ENCODE data around the gene ITGA1. TPM values are rescaled to one million over a fixed set of nuclear protein-coding genes. Genes with fewer than 3 reads are reported as not detected.

ITGA1 gene
- polyA plus RNA-seq, 1 donor (not counting 4 experiments of a cell fraction or from before 2014, with no cell fraction given): 1.4 TPM

- no peaks in the 10 kb centered on the region for H3K79me2 ChIP-seq (ENCODE audit: control insufficient read depth, insufficient read depth, low read length)
- no peaks in the 10 kb centered on the region for H3K9me3 ChIP-seq (ENCODE audit: control insufficient read depth, low read depth, low read length)
- TF ChIP-seq EZH2 (IDR thresholded peaks at IDR 0.05; ENCODE audit: low read length): no peak
- TF ChIP-seq, protein P1, sequence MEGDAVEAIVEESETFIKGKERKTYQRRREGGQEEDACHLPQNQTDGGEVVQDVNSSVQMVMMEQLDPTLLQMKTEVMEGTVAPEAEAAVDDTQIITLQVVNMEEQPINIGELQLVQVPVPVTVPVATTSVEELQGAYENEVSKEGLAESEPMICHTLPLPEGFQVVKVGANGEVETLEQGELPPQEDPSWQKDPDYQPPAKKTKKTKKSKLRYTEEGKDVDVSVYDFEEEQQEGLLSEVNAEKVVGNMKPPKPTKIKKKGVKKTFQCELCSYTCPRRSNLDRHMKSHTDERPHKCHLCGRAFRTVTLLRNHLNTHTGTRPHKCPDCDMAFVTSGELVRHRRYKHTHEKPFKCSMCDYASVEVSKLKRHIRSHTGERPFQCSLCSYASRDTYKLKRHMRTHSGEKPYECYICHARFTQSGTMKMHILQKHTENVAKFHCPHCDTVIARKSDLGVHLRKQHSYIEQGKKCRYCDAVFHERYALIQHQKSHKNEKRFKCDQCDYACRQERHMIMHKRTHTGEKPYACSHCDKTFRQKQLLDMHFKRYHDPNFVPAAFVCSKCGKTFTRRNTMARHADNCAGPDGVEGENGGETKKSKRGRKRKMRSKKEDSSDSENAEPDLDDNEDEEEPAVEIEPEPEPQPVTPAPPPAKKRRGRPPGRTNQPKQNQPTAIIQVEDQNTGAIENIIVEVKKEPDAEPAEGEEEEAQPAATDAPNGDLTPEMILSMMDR (optimal IDR thresholded peaks at IDR 0.05 in 1 of 3, IDR thresholded peaks at IDR 0.05 in 1 of 3, conservative IDR thresholded peaks at IDR 0.05 in 1 of 3; ENCODE audit: extremely low read depth in 1 of 3, insufficient read depth in 2 of 3, low read length in 3 of 3): no peak
- H4K20me1 ChIP-seq (ENCODE audit: control insufficient read depth, extremely low read depth, insufficient read depth, low read length): no peaks in the 10 kb centered on the region
- no peak overlapping the region for H3K4me2 ChIP-seq (ENCODE audit: control insufficient read depth, extremely low read depth, insufficient read depth, low read depth, low read length)
- H3K4me3 ChIP-seq (ENCODE audit: control insufficient read depth in 2 of 3, extremely low read depth in 1 of 3, insufficient read depth in 2 of 3, low read depth in 1 of 3, low read length in 3 of 3): no peak overlapping the region
- H3K9me1 ChIP-seq (ENCODE audit: control insufficient read depth, extremely low read depth, insufficient read depth, low read length): no peaks in the 10 kb centered on the region
- H3K27ac ChIP-seq (ENCODE audit: control insufficient read depth, insufficient read depth, low read length): no peak overlapping the region
- H2AFZ ChIP-seq (ENCODE audit: control insufficient read depth, low read length): no peak overlapping the region
- dilution Hi-C loops (cut with MboI; ENCODE audit: extremely low pct_ligation_motif_present, low sequenced_read_pairs): no loop called here
- H3K9ac ChIP-seq (ENCODE audit: control insufficient read depth, extremely low read depth, insufficient read depth, low read length): no peak overlapping the region
- H3K4me1 ChIP-seq (ENCODE audit: control insufficient read depth, extremely low read depth, insufficient read depth, low read length): peaks cover 4% of the 10 kb centered on the region
- H3K27me3 ChIP-seq (ENCODE audit: control insufficient read depth, extremely low read depth, insufficient read depth, low read length): no peaks in the 10 kb centered on the region
- no peak for FAIRE-seq
- no peak for DNase-seq (ENCODE audit: low read depth, low spot score)
- H3K36me3 ChIP-seq (ENCODE audit: control insufficient read depth in 2 of 2, extremely low read depth in 1 of 2, insufficient read depth in 2 of 2, low read length in 2 of 2): no peaks in the 10 kb centered on the region
Measured at GRCh38 chr5:52810426-52810825, 22.7 kb downstream of the ITGA1 start.

DNA sequence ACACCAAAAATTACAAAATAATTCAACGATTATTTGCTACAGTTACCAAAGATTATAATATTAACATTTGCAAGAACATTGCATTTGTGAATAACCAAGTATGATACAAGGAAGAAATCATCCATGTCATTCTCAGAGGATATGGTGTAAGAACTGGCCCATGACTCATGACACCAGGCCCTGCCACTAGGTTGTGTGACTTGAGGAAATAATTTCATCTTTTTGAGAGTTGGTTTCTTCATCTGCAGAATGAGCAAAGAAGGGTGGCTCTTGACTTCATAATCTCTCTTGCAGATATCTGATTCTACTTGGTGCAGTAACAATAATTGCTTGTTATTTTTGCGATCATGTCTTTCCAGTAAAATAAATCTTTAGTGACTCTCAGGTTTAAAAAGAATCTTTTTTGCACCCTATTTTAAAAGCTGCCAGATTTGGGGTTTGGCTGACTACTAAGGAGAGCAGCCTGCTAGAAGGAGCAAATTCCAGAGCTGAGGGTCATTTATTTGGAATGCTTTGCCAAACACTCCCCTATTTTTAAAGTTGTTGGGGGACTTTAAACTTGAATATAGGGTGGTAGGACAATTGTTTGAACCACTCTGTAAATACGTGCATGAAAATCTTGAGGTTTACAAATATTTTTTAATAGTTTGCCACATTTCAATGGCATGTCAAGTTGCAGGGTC lies 23.5 kb downstream of the ITGA1 start:
- dilution Hi-C loops (cut with MboI; ENCODE audit: extremely low pct_ligation_motif_present, low sequenced_read_pairs): no loop called here
- no peak overlapping the region for H3K4me3 ChIP-seq (ENCODE audit: control insufficient read depth in 2 of 3, extremely low read depth in 1 of 3, insufficient read depth in 2 of 3, low read depth in 1 of 3, low read length in 3 of 3)
- no peaks in the 10 kb centered on the region for H3K79me2 ChIP-seq (ENCODE audit: control insufficient read depth, insufficient read depth, low read length)
- TF ChIP-seq, protein P1 (optimal IDR thresholded peaks at IDR 0.05 in 1 of 3, IDR thresholded peaks at IDR 0.05 in 1 of 3, conservative IDR thresholded peaks at IDR 0.05 in 1 of 3; ENCODE audit: extremely low read depth in 1 of 3, insufficient read depth in 2 of 3, low read length in 3 of 3): no peak
- TF ChIP-seq EZH2 (IDR thresholded peaks at IDR 0.05; ENCODE audit: low read length): no peak
- H3K9me3 ChIP-seq (ENCODE audit: control insufficient read depth, low read depth, low read length): no peaks in the 10 kb centered on the region
- H4K20me1 ChIP-seq (ENCODE audit: control insufficient read depth, extremely low read depth, insufficient read depth, low read length): no peaks in the 10 kb centered on the region
- H3K9me1 ChIP-seq (ENCODE audit: control insufficient read depth, extremely low read depth, insufficient read depth, low read length): no peaks in the 10 kb centered on the region
- DNase-seq (ENCODE audit: low read depth, low spot score) (no peak), FAIRE-seq (no peak)
- H3K36me3 ChIP-seq (ENCODE audit: control insufficient read depth in 2 of 2, extremely low read depth in 1 of 2, insufficient read depth in 2 of 2, low read length in 2 of 2): no peaks in the 10 kb centered on the region
- H2AFZ ChIP-seq (ENCODE audit: control insufficient read depth, low read length): no peak overlapping the region
- H3K4me2 ChIP-seq (ENCODE audit: control insufficient read depth, extremely low read depth, insufficient read depth, low read depth, low read length): no peak overlapping the region
- H3K4me1 ChIP-seq (ENCODE audit: control insufficient read depth, extremely low read depth, insufficient read depth, low read length): peaks cover 4% of the 10 kb centered on the region
- no peaks in the 10 kb centered on the region for H3K27me3 ChIP-seq (ENCODE audit: control insufficient read depth, extremely low read depth, insufficient read depth, low read length)
- no peak overlapping the region for H3K9ac ChIP-seq (ENCODE audit: control insufficient read depth, extremely low read depth, insufficient read depth, low read length)
- H3K27ac ChIP-seq (ENCODE audit: control insufficient read depth, insufficient read depth, low read length): no peak overlapping the region
